DMS53 (cell line): Measurements from ENCODE around the gene STAT3.
"Not testable (repeated sequence)": the region's sequence is repeated elsewhere in the genome, so short reads cannot be mapped to it uniquely, and the experiment has no call there.

Experiments
- DNase-seq: peaks from one replicate; lab custom pipeline; 2025; lab: John Stamatoyannopoulos, UW

The STAT3 gene

DNA sequence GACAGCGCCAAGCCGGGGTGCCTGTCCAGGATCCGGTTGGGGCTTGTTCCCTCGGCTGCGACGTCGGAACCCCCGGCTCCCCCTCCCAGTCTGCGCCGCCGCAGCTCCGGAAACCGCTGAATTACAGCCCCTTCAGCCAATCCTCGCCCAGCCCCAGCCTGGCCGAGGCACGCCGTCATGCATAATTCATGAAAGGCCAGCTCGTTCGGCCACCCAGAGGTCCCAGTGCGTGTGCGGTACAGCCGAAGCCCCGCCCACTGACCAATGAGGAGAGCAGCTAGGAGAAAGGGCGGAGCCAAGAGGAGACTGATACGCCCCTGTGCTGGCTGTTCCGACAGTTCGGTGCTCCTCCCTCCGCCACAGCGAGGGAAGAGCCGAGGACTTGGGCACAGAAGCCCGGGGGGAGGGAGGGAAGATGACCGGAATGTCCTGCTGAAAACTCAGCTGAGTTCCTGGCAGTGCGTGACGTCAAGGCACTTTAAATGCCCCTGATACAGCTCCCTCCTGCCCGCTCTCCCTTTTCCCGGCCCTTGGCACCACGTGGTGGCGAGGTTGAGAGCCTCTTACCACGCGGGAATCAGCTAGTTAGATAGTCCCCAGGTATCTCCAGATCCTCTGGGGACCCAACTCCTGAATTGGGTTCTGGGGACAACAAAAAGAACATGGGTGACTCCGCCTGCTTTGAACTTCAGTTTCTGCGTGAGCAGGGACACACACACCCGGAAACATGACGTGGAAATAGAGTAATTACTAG lies at the start of gene STAT3:
Gene STAT3, minus strand, starts transcription at position 62 of the 754 bp plus-strand sequence. CDS start 39,926 bp downstream, outside the sequence.
- peak; percentile 100 for DNase-seq

- DNase-seq: peak; percentile 46
These were observed 48.1 kb upstream of the STAT3 start for GRCh38 chr17:42436391-42436790.

DNA sequence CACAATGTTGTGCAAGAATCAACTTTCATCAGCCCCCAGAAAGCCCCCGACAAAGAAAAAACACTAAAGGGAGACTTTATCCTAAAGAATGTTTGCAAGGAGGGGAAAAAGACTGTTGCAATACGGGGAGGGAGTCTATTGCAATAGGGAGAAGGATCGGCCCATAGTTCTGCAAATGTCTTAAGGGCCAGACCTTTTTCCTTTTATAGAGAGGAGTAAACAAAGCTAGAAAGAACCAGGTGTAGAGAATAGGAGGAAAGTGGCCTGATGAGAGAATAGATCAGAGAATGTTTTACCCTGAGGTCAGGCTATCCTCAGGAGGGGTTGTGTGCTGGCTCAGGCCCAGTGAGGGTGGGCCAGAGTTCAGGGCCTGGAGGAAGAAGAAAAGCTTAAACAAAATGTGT lies 43.5 kb upstream of the STAT3 start:
- no peak for DNase-seq

DNA sequence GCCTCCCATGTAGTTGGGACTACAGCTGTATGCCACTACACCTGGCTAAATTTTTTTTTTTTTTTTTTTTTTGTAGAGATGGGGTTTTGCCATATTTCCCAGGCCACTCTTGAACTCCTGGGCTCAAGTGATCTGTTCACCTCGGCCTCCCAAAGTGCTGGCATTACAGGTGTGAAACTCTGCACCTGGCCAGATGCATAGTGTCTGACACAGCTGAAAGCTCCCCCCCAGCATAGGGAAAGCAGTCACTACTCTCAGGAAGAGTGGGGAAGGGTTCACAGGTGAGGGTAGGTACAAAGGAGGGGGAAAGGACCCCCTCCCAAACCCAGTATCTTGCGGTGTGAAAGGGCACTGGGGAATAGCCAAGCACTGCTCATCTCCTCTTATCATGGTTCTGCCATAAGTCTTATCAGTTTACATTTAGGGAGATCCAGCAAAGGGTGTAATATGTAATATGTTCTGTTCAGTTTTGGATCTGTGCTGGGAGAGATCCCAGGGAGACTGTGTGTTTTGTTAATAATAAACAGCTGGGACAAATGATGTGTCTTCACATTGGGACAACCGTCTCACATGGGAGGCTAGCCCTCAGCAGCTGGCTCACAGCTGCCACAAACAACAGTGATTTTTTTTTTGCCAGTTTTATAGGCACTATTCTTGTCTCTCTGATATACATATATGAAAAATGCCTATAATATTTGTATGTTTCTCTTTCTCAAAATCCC lies 41.6 kb upstream of the STAT3 start:
- no peak for DNase-seq

- peak; percentile 88 for DNase-seq
These were observed 40.1 kb upstream of the STAT3 start for GRCh38 chr17:42428141-42428944.

DNA sequence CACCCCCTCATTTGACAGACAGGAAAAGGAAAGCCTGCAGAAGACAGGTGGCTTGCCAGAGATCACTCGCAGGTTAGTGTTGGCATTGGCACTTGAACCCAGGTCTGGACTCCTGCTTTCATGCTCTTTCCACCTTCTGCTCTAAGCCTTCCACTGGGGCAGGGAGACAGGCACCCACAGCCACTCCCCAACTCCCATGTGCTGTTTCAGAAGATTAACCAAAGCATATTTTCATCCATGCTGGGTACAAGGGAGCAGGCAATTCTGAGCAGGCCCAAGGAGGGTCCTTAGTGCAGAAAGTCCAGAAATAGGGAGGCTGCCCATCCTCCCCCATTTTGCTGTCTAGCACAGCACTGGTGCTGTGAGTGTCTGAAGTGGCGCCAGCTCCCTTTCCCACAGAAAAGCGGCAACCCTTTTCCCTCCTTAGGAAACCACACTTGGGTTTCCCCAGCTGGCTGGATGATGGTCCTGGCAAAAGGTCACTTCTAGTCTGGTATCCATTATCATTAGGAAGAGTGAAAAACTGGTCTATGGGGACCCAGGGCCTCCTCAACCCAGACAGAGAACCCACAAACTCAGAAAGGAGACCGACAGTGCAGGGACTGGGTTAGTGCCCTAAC lies 36.9 kb upstream of the STAT3 start:
- no peak for DNase-seq

DNA sequence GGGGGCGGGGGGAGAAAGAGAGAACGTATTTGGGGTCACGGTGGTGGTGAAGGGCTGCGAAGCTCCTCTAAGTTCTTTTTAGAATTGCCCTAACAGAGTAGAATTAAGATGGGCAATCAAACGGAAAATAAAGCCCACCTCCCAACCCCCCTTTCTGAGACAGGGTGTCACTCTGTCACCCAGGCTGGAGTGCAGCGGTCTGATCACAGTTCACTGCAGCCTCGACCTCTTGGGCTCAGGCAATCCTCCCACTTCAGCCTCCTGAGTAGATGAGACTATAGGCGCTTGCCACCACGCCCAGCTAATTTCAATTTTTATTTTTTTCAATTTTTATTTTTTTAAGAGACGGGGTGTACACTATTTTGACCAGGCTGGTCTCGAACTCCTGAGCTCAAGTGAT lies 35.5 kb upstream of the STAT3 start:
- no peak for DNase-seq

GRCh38 chr17:42422958-42423712 lies 34.9 kb upstream of the STAT3 start, which contains the start of gene CAVIN1:
CAVIN1 (minus strand) TSS chr17:42423256; CDS start chr17:42423097, 159 bp downstream.
- peak; percentile 60 for DNase-seq

DNA sequence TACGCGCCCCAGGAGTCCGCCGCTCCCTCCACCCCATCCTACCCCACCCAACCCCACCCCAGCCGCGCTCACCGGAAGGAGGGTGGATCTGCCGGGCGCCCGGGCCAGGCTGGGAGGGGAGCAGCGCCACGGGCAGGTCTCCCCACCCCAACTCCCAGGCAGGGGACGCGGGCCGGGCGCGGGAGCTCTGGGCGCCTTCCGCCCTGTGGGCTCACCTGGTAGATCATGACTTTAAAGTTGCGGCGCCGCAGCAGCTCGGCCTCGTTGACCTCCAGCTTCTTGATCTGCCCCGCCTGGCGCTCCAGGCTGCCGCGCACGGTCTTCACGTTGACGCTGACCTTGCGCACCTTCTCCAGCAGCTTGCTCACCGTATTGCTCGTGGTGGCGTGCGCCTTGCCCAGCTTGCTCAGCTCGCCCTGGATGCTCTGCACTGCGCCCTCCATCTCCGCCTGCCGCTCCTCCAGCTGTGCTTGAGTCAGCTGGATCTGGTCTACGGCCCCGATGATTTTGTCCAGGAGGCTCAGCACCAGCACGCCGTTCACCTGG lies 34.2 kb upstream of the STAT3 start:
- peak; percentile 72 for DNase-seq

GRCh38 chr17:42421507-42422338 lies 33.5 kb upstream of the STAT3 start:
- no peak for DNase-seq

- no peak for DNase-seq
These were observed 32.9 kb upstream of the STAT3 start for GRCh38 chr17:42421136-42421506.

GRCh38 chr17:42417981-42418380 lies 29.7 kb upstream of the STAT3 start:
- not testable (repeated sequence) for DNase-seq

DNA sequence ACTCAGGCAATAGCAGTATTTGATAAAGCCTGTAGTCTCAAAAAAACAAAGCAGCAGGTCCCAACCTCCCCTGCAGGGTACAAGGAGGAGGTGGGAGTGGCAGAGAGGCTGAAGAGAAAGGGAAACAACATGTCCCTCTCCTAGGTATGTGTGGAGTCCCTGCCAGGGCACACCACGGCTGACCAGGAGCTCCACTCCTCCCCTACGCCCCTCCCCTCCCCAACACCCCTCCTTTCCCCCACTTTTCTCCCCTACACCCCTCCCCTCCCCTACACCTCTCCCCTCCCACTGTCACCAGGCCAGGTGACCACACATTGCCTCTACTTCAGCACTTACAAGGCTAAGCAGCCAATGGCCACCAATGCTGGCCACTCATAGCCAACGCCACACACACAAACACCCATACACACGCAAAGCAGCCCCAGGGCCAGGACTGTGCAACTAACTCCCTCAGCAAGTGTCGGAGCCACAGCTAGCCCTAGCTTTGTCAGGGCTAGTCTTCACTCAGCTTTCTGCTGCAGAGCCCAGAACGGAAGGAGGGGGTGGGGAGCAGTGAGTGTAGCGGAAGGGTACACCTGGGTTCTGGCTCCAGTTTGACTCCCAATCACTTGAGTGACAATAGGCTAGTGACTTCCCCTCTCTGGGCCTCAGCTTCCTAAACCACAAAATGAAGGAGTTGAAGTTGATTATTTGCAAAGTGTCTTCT lies 26.6 kb upstream of the STAT3 start:
- DNase-seq: no peak

- DNase-seq: no peak
These were observed 25.3 kb upstream of the STAT3 start for GRCh38 chr17:42413464-42414040.

DNA sequence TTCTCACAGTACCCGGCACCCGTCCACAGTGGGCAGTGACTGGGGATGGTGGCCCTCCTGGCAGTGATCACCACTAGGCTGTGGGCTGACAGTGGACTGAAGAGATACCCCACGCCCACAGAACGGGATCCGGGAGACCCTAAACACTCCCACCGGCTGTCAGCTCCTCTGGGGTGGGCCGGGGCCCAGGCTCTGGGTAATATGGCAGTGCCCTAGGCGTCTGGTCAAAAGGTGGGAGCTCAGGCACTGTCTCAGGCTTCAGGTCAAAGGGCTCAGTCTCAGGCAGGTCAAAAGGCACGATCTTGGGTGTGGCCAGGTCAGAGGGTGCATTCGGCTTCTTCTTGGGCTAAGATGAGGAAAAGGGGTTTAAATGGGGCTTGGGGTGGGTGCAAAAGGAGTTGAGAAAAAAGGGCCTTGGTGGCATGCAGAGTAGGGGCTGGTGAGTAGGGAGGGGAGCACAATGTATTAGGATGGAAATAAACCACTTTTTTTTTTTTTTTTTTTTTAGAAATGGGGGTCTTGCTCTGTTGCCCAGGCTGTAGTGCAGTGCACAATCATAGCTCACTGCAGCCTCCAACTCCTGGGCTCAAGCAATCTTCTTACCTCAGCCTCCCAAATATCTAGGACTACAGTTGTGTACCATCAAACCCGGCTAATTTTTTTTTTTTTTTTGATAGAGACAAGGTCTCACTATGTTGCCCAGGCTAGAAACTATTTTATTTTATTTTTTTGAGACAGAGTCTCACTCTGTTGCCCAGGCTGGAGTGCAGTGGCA lies 23.9 kb upstream of the STAT3 start:
- no peak for DNase-seq

DNA sequence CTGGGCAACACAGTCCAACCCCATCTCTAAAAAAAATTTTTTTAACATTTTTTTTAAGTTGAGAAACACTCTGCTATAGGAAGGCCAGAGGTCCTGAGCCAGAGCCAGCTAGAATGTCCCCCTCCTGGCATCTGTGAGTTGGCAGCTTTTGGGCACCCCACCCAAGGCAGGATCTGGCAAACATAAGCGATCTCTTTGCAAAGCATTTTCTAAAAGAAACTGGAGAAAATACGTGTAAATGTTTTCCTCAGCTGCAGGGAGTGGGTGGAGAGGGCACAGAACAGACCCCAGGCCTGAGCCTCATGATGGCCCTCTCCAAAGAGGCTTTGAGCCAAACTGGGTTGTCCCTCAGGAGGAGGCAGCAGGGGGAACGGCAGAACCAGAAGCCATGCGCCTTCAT lies 23.1 kb upstream of the STAT3 start:
- no peak for DNase-seq

DNA sequence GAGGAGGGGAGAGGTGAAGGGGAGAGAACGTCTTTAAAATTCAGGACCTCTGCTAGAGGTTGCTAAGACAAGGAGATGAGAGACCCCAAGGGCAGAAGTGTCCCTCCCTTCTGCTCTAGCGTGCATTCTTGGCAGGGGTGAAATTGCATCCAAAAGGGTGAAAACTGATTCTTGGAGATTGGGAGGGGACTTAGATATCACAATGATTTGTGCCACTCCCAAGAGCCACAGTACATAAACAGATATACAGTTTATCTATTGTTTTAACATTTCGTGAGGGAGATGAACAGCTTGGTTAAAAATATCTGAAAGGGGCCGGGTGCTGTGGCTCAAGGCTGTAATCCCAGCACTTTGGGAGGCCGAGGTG lies 22.1 kb upstream of the STAT3 start:
- DNase-seq: no peak

- no peak for DNase-seq
These were observed 21.5 kb upstream of the STAT3 start for GRCh38 chr17:42409523-42410318.
